Adipocyte (in vitro differentiated cells): ENCODE measurements around the gene FAM193A.
"Not testable (repeated sequence)": the region's sequence is repeated elsewhere in the genome, so short reads cannot be mapped to it uniquely, and the experiment has no call there.

ENCODE experiments used
- DNase-seq: peaks from one replicate; pipeline ENCODE4 v3.0.0-alpha.2; 2015; ENCODE audit warnings: low read depth
- H3K27me3 ChIP-seq: replicated peaks from 2 replicates; pipeline ENCODE4 v1.7.0; 2013; ENCODE audit warnings: mild to moderate bottlenecking, low read length, moderate library complexity; ENCODE audit not compliant: control insufficient read depth, insufficient read depth
- H3K36me3 ChIP-seq: 2 replicates; pipeline ENCODE4 v1.7.0; 2013; ENCODE audit warnings: low read length, mild to moderate bottlenecking, moderate library complexity; ENCODE audit not compliant: control insufficient read depth, insufficient read depth, severe bottlenecking
- H3K4me1 ChIP-seq: 2 replicates; pipeline ENCODE4 v1.7.0; 2013; ENCODE audit warnings: mild to moderate bottlenecking, low read length, moderate library complexity; ENCODE audit not compliant: control insufficient read depth, insufficient read depth
- H3K4me3 ChIP-seq: 2 replicates; pipeline ENCODE4 v1.7.0; 2013; ENCODE audit warnings: mild to moderate bottlenecking, low read length, moderate library complexity
- H3K9ac ChIP-seq: 2 replicates; pipeline ENCODE4 v1.7.0; 2013; ENCODE audit warnings: mild to moderate bottlenecking, low read length, moderate library complexity
- H3K9me3 ChIP-seq: 2 replicates; pipeline ENCODE4 v1.7.0; 2013; ENCODE audit warnings: mild to moderate bottlenecking, low read length, moderate library complexity; ENCODE audit not compliant: control insufficient read depth

The FAM193A gene

GRCh38 chr4:2733001-2733843 is 196.8 kb downstream of the FAM193A start:
- Histone ChIP-seq H3K9ac (no peak overlapping the region), H3K36me3 (peaks cover 42% of the 10 kb centered on the region), H3K27me3 (no peaks in the 10 kb centered on the region), H3K9me3 (peaks cover 10% of the 10 kb centered on the region), H3K4me3 (no peak overlapping the region), H3K4me1 (no peaks in the 10 kb centered on the region)
- DNase-seq = no peak

- Histone ChIP-seq H3K36me3 (peaks cover 41% of the 10 kb centered on the region), H3K4me1 (no peaks in the 10 kb centered on the region), H3K9ac (no peak overlapping the region), H3K27me3 (no peaks in the 10 kb centered on the region), H3K9me3 (peaks cover 10% of the 10 kb centered on the region), H3K4me3 (no peak overlapping the region)
- no peak for DNase-seq
Measured at GRCh38 chr4:2733844-2734574, 197.6 kb downstream of the FAM193A start.

- no peak overlapping the region for H3K4me3 ChIP-seq
- DNase-seq = no peak
- H3K9ac ChIP-seq = no peak overlapping the region
- peaks cover 35% of the 10 kb centered on the region for H3K36me3 ChIP-seq
- no peaks in the 10 kb centered on the region for H3K4me1 ChIP-seq
- H3K27me3 ChIP-seq = no peaks in the 10 kb centered on the region
- peaks cover 10% of the 10 kb centered on the region for H3K9me3 ChIP-seq
Measured at GRCh38 chr4:2734612-2735011, 198.2 kb downstream of the FAM193A start.

- Histone ChIP-seq H3K27me3 (no peaks in the 10 kb centered on the region), H3K9ac (no peak overlapping the region), H3K4me1 (no peaks in the 10 kb centered on the region), H3K36me3 (peaks cover 28% of the 10 kb centered on the region), H3K4me3 (no peak overlapping the region), H3K9me3 (peaks cover 10% of the 10 kb centered on the region)
- DNase-seq = no peak
Measured at GRCh38 chr4:2735869-2736268, 199.4 kb downstream of the FAM193A start.

GRCh38 chr4:2738296-2738695 is 201.8 kb downstream of the FAM193A start:
- not testable (repeated sequence) for H3K4me3 ChIP-seq, H3K4me1 ChIP-seq, DNase-seq, H3K9me3 ChIP-seq, H3K9ac ChIP-seq, H3K27me3 ChIP-seq
- H3K36me3 ChIP-seq = peaks cover 23% of the 10 kb centered on the region

GRCh38 chr4:2741626-2742025 is 205.2 kb downstream of the FAM193A start:
- H3K4me3 ChIP-seq = no peak overlapping the region
- H3K4me1 ChIP-seq = peaks cover 10% of the 10 kb centered on the region
- no peak overlapping the region for H3K9ac ChIP-seq
- no peak for DNase-seq
- H3K27me3 ChIP-seq = no peaks in the 10 kb centered on the region
- peaks cover 44% of the 10 kb centered on the region for H3K36me3 ChIP-seq
- peaks cover 1% of the 10 kb centered on the region for H3K9me3 ChIP-seq

GRCh38 chr4:2742081-2742822 is 205.8 kb downstream of the FAM193A start:
- Histone ChIP-seq H3K9ac (no peak overlapping the region), H3K36me3 (peaks cover 50% of the 10 kb centered on the region), H3K4me3 (no peak overlapping the region), H3K9me3 (no peaks in the 10 kb centered on the region), H3K27me3 (no peaks in the 10 kb centered on the region), H3K4me1 (peaks cover 11% of the 10 kb centered on the region)
- DNase-seq = no peak

GRCh38 chr4:2742823-2743517 is 206.5 kb downstream of the FAM193A start:
- Histone ChIP-seq H3K4me3 (no peak overlapping the region), H3K9ac (no peak overlapping the region), H3K36me3 (peaks cover 55% of the 10 kb centered on the region), H3K9me3 (no peaks in the 10 kb centered on the region), H3K4me1 (peaks cover 11% of the 10 kb centered on the region), H3K27me3 (no peaks in the 10 kb centered on the region)
- DNase-seq = no peak

- peaks cover 55% of the 10 kb centered on the region for H3K36me3 ChIP-seq
- H3K9ac ChIP-seq = no peak overlapping the region
- no peaks in the 10 kb centered on the region for H3K9me3 ChIP-seq
- H3K4me1 ChIP-seq = peaks cover 11% of the 10 kb centered on the region
- H3K4me3 ChIP-seq = no peak overlapping the region
- DNase-seq = no peak
- no peaks in the 10 kb centered on the region for H3K27me3 ChIP-seq
Measured at GRCh38 chr4:2743518-2744445, 207.3 kb downstream of the FAM193A start.

- Histone ChIP-seq H3K27me3 (no peaks in the 10 kb centered on the region), H3K4me3 (no peak overlapping the region), H3K9ac (no peak overlapping the region), H3K4me1 (peaks cover 11% of the 10 kb centered on the region), H3K36me3 (peaks cover 55% of the 10 kb centered on the region), H3K9me3 (no peaks in the 10 kb centered on the region)
- DNase-seq = no peak
Measured at GRCh38 chr4:2744576-2745270, 208.3 kb downstream of the FAM193A start.
